ENCODE measurements around the gene TMEFF1. TPM values are rescaled to one million over a fixed set of nuclear protein-coding genes. Genes with fewer than 3 reads are reported as not detected.
"Not testable (repeated sequence)": the region's sequence is repeated elsewhere in the genome, so short reads cannot be mapped to it uniquely, and the experiment has no call there.

The TMEFF1 gene
- total RNA-seq, 2 experiments from 2014 or later: 0.10 to 0.14 TPM

DNA sequence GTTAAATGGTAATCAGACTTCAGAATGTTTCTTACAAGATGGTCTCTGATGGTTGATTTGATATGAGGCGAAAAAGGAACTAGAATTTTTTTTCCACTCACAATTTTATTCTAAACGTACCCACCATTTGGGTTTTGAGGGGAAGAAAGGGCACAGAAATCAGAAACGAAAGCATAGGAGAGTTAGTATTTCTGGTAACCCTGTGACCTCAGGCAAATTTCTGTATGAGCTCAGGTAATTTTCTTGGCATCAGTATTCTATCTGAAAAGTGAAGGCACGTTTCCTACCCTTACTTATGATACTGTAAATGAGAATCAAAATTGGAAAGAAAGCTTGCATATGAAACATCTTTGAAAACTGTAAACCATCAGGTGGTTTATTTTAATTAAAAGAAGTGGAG, 26.5 kb downstream of the TMEFF1 start:
- no peak overlapping the region for H3K27ac Mint-ChIP-seq
- H3K36me3 Mint-ChIP-seq: no peaks in the 10 kb centered on the region
- no peaks in the 10 kb centered on the region for H3K9me3 Mint-ChIP-seq
- H3K4me3 Mint-ChIP-seq: no peak overlapping the region
- H3K27me3 Mint-ChIP-seq: no peaks in the 10 kb centered on the region
- no peak for DNase-seq
- no peaks in the 10 kb centered on the region for H3K4me1 Mint-ChIP-seq

DNA sequence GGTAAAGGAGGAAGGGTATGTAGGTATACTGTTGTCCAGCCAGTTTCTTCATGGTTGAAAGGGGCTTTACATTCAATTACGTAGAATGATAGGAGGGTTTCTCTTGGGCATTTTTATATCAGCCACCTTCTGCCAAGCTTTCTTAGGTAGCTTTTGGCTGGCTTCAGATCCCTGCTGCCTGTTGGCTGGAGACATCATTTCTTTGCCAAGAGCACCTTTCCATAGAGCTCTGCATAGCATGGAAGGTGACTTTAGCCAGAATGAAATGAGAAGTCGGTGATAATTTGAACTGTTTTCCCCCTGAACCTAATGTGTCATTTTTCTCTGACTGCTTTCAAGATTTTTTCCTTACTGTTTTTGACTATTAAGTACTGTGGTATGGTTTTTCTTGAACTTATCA, 26.9 kb downstream of the TMEFF1 start:
- Mint-ChIP-seq H3K27ac (no peak overlapping the region), H3K36me3 (no peaks in the 10 kb centered on the region), H3K9me3 (no peaks in the 10 kb centered on the region), H3K4me3 (no peak overlapping the region), H3K4me1 (no peaks in the 10 kb centered on the region), H3K27me3 (no peaks in the 10 kb centered on the region)
- DNase-seq: no peak

DNA sequence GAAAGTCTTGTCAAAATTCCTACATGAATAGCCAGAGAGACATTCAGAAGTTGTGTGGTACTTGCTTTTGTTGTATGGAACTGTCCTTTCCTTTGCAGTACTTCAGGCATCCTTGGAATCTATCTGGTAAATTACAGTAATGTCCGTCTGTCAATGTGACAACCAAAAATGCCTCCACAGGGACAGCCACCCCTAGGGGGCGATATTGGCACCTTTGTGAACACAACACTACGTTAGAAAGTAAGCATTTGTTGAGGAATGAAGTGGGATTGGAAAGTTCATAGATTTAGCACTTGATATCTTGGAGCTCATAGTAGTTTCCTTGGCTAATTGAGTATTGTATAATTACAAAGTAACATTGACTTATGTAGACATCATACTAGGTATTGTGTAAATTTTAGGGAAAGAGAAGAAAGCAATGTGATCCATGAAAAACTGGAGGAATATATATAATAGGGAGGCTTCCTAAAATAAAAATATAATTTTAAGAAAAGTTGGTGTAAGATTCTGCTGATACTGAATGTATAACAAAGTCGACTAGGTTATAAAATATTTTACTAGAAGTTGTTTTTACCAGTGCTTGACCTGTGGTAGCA, 32.7 kb downstream of the TMEFF1 start:
- Mint-ChIP-seq H3K4me1 (no peaks in the 10 kb centered on the region), H3K27me3 (no peaks in the 10 kb centered on the region), H3K9me3 (peaks cover 1% of the 10 kb centered on the region), H3K27ac (no peak overlapping the region), H3K36me3 (peaks cover 6% of the 10 kb centered on the region), H3K4me3 (no peak overlapping the region)
- peak; percentile 59 for DNase-seq

- not testable (repeated sequence) for DNase-seq, H3K36me3 Mint-ChIP-seq, H3K9me3 Mint-ChIP-seq, H3K27ac Mint-ChIP-seq, H3K27me3 Mint-ChIP-seq, H3K4me3 Mint-ChIP-seq, H3K4me1 Mint-ChIP-seq
Observed at GRCh38 chr9:100507350-100507749, 34.4 kb downstream of the TMEFF1 start.

- Mint-ChIP-seq H3K36me3 (peaks cover 6% of the 10 kb centered on the region), H3K4me1 (no peaks in the 10 kb centered on the region), H3K27me3 (no peaks in the 10 kb centered on the region), H3K9me3 (peaks cover 1% of the 10 kb centered on the region), H3K4me3 (no peak overlapping the region), H3K27ac (no peak overlapping the region)
- no peak for DNase-seq
Observed at GRCh38 chr9:100511205-100511604, 38.3 kb downstream of the TMEFF1 start.

DNA sequence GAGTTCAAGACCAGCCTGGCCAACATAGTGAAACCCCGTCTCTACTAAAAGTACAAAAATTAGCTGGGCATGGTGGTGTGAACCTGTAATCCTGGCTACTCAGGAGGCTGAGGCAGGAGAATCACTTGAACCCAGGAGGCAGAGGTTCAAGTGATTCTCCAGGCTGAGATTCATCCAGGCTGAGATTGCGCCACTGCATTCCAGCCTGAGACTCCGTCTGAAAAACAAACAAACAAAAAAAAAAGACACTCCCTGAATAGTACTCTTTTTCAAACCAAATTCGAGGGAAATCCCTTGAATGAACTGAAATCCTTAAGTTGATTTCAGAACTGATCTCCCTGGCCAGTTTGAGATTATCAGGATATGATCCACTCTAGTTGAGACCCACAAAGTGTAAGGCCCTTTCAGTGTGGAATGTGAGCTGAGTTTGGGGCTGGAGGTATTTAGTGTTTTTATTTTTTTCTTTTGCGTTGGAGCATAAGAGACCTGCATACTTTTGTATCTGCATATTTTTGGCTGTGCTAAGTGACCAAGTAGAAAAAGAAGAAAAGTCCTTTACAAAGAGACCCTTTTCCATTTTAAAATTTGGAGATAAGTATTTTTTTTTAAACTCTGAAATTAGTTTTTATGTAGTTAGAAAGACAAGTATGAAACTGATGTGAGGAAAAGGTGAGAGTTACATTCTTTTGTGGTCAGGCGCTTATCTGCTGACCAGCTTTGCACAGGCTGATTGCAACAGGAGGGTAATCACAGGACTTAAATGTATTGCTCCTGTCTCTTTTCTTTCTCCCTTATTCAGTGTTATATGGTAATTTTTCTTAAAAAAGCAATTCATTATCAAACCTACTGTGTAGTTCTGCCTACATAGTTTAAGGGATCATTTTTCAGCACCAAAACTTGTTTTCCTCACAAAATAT, 42.9 kb downstream of the TMEFF1 start:
- H3K36me3 Mint-ChIP-seq: no peaks in the 10 kb centered on the region
- H3K27ac Mint-ChIP-seq: no peak overlapping the region
- H3K27me3 Mint-ChIP-seq: no peaks in the 10 kb centered on the region
- no peak for DNase-seq
- no peaks in the 10 kb centered on the region for H3K9me3 Mint-ChIP-seq
- no peaks in the 10 kb centered on the region for H3K4me1 Mint-ChIP-seq
- H3K4me3 Mint-ChIP-seq: no peak overlapping the region

GRCh38 chr9:100521282-100521681, 48.3 kb downstream of the TMEFF1 start:
- no peak for DNase-seq
- Mint-ChIP-seq H3K27ac (no peak overlapping the region), H3K4me3 (no peak overlapping the region), H3K4me1 (peaks cover 6% of the 10 kb centered on the region), H3K36me3 (no peaks in the 10 kb centered on the region), H3K27me3 (no peaks in the 10 kb centered on the region), H3K9me3 (no peaks in the 10 kb centered on the region)

- peaks cover 6% of the 10 kb centered on the region for H3K4me1 Mint-ChIP-seq
- H3K36me3 Mint-ChIP-seq: no peaks in the 10 kb centered on the region
- H3K27ac Mint-ChIP-seq: no peak overlapping the region
- DNase-seq: no peak
- H3K9me3 Mint-ChIP-seq: peaks cover 2% of the 10 kb centered on the region
- H3K27me3 Mint-ChIP-seq: no peaks in the 10 kb centered on the region
- H3K4me3 Mint-ChIP-seq: no peak overlapping the region
Observed at GRCh38 chr9:100525563-100525962, 52.6 kb downstream of the TMEFF1 start.

DNA sequence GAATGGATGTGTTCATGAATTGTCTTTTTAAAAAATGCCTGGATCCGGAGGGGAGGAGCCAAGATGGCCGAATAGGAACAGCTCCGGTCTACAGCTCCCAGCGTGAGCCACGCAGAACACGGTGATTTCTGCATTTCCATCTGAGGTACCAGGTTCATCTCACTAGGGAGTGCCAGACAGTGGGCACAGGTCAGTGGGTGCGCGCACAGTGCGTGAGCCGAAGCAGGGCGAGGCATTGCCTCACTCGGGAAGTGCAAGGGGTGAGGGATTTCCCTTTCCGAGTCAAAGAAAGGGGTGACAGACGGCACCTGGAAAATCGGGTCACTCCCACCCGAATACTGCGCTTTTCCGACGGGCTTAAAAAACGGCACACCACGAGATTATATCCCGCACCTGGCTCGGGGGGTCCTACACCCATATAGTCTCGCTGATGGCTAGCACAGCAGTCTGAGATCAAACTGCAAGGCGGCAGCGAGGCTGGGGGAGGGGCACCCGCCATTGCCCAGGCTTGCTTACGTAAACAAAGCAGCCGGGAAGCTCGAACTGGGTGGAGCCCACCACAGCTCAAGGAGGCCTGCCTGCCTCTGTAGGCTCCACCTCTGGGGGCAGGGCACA, 54.3 kb downstream of the TMEFF1 start:
- H3K36me3 Mint-ChIP-seq, H3K27me3 Mint-ChIP-seq, H3K4me3 Mint-ChIP-seq, H3K4me1 Mint-ChIP-seq, H3K9me3 Mint-ChIP-seq, DNase-seq, H3K27ac Mint-ChIP-seq: not testable (repeated sequence)

DNA sequence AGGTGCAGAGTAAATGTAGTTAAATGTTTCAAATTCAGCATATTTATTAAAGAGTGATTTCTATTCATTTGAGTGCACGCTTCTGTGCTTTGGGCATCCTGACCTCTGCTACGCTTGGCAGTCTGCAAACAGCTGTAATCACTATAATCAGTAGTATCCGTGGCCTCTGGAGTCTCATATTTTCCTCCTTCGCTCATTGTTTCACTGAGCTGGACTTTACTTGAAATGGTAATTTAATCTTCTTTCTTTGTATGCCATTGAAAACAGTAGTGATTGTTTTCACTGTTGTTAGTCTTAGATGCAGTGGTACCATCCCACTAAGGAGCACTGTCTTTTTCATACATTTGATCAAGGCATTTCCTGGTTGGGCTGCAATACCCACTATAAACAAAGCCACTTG, 61.5 kb downstream of the TMEFF1 start:
- H3K27me3 Mint-ChIP-seq: no peaks in the 10 kb centered on the region
- H3K9me3 Mint-ChIP-seq: peaks cover 2% of the 10 kb centered on the region
- no peaks in the 10 kb centered on the region for H3K36me3 Mint-ChIP-seq
- H3K4me1 Mint-ChIP-seq: no peaks in the 10 kb centered on the region
- DNase-seq: no peak
- H3K4me3 Mint-ChIP-seq: no peak overlapping the region
- H3K27ac Mint-ChIP-seq: no peak overlapping the region

DNA sequence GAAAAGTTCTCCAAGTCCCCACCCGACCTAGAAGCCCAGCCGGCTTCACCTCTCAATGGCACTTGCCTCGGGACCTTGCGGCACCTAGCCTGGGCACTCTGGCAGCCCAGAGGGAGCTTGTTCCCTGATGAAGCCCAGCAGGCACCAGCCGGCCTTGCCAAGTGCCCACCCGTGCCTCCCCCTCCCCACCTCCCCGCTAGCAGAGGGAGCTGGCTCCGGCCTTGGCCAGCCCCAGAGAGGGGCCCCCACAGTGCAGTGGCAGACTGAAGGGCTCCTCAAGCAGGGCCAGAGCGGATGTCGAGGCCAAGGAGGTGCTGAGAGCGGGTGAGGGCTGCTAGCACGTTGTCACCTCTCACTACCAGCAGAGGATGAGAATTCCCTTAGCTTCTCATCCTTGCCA, 67.4 kb downstream of the TMEFF1 start:
- no peak for DNase-seq
- Mint-ChIP-seq H3K27me3 (no peaks in the 10 kb centered on the region), H3K27ac (no peak overlapping the region), H3K9me3 (peaks cover 2% of the 10 kb centered on the region), H3K4me1 (no peaks in the 10 kb centered on the region), H3K4me3 (no peak overlapping the region), H3K36me3 (peaks cover 6% of the 10 kb centered on the region)

DNA sequence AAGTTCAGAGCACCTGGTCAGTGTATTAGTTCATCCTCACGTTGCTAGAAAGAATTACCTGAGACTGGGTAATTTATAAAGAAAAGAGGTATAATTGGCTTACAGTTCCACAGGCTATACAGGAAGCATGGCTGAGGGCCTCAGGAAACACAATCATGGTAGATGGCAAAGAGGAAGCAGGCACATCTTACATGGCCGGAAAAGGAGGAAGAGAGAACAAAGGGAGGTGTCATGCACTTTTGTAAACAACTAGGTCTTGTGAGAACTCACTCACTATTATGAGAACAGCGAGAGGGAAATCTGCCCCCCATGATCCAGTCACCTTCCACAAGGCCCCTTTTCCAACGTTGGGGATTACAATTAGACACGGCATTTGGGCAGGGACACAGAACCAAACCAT, 76.1 kb downstream of the TMEFF1 start:
- no peaks in the 10 kb centered on the region for H3K27me3 Mint-ChIP-seq

DNA sequence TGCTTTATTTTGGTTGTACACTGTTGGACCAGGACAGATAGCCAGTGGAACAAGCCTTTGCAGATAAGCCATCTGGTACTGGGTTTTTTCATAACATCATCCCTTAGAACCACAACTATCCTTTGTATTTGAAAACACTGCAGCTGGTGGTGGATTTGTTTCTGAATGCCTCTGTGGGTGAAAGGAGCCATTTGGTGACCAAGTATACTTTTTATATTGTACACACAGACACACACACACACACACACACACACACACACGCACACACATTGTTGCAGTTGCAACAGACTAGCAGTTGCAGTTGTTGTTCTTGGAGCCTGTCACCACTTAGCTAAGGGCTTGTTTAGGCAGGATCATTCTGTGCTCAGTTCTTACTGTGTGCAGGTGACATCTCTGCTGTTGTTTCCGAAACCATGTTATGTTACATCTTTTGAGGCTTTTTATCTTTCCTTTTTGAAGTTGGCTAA, 82.0 kb downstream of the TMEFF1 start:
- H3K9me3 Mint-ChIP-seq: no peaks in the 10 kb centered on the region
- no peak for DNase-seq
- H3K4me3 Mint-ChIP-seq: no peak overlapping the region

More for the DNA sequence above, 76.1 kb downstream of the TMEFF1 start:
- H3K4me1 Mint-ChIP-seq: no peaks in the 10 kb centered on the region
- H3K27ac Mint-ChIP-seq: no peak overlapping the region
- no peak for DNase-seq
- peaks cover 10% of the 10 kb centered on the region for H3K36me3 Mint-ChIP-seq
- H3K9me3 Mint-ChIP-seq: peaks cover 11% of the 10 kb centered on the region
- no peak overlapping the region for H3K4me3 Mint-ChIP-seq

GRCh38 chr9:100555471-100555870, 82.5 kb downstream of the TMEFF1 start:
- no peak overlapping the region for H3K27ac Mint-ChIP-seq
- no peaks in the 10 kb centered on the region for H3K9me3 Mint-ChIP-seq
- no peaks in the 10 kb centered on the region for H3K27me3 Mint-ChIP-seq
- no peaks in the 10 kb centered on the region for H3K4me1 Mint-ChIP-seq
- no peak for DNase-seq
- H3K36me3 Mint-ChIP-seq: no peaks in the 10 kb centered on the region
- no peak overlapping the region for H3K4me3 Mint-ChIP-seq

More for the DNA sequence above, 82.0 kb downstream of the TMEFF1 start:
- Mint-ChIP-seq H3K27me3 (no peaks in the 10 kb centered on the region), H3K4me1 (no peaks in the 10 kb centered on the region), H3K36me3 (no peaks in the 10 kb centered on the region), H3K27ac (no peak overlapping the region)

- Mint-ChIP-seq H3K36me3 (no peaks in the 10 kb centered on the region), H3K9me3 (no peaks in the 10 kb centered on the region), H3K4me3 (no peak overlapping the region), H3K27ac (no peak overlapping the region), H3K4me1 (no peaks in the 10 kb centered on the region), H3K27me3 (no peaks in the 10 kb centered on the region)
- DNase-seq: no peak
Observed at GRCh38 chr9:100557053-100557452, 84.1 kb downstream of the TMEFF1 start.
